Natural killer cell (primary cell): ENCODE measurements around the gene CLEC4F. TPM values are rescaled to one million over a fixed set of nuclear protein-coding genes. Genes with fewer than 3 reads are reported as not detected.
A peak's percentile ranks its signal among the peaks of the same experiment; 100 is the strongest.

Experiments used
- ATAC-seq, 3 donors: fragments of 150-1000 bp in 2 of 3; fragments of 200-7000 bp in 1 of 3; cut with Tn5 transposase; 1 replicate in 1 of 3; 2 replicates in 2 of 3; pipeline ENCODE4 v1.10.0; 2021; ENCODE audit warnings: mild to moderate bottlenecking in 2 of 3, moderate library complexity in 2 of 3
- DNase-seq, 2 donors: peaks; one replicate each; pipeline versions ENCODE4 v3.0.0 to v3.0.0-alpha.2; 2013 to 2021; ENCODE audit warnings: mixed read lengths in 1 of 2
- H3K27ac ChIP-seq: one replicate; pipeline ENCODE4 v1.5.1; 2013; ENCODE audit warnings: mild to moderate bottlenecking, low read length
- H3K27me3 ChIP-seq: one replicate; pipeline ENCODE4 v1.6.1; 2013; ENCODE audit warnings: low read length; ENCODE audit not compliant: control insufficient read depth, insufficient read depth
- H3K36me3 ChIP-seq: one replicate; pipeline ENCODE4 v1.6.1; 2013; ENCODE audit warnings: low read length; ENCODE audit not compliant: control insufficient read depth, insufficient read depth
- H3K4me1 ChIP-seq: one replicate; pipeline ENCODE4 v1.6.1; 2013; ENCODE audit warnings: low read length; ENCODE audit not compliant: control insufficient read depth, insufficient read depth
- H3K4me3 ChIP-seq: one replicate; pipeline ENCODE4 v1.5.1; 2013; ENCODE audit warnings: low read length
- H3K9me3 ChIP-seq: one replicate; pipeline ENCODE4 v1.6.1; 2013; ENCODE audit warnings: low read length; ENCODE audit not compliant: control insufficient read depth, insufficient read depth
- H3K27ac Mint-ChIP-seq, 2 donors: one replicate each; pipeline ENCODE4 v1.8.0; 2022; ENCODE audit warnings: mild to moderate bottlenecking in 2 of 2, mixed read lengths in 2 of 2, moderate library complexity in 1 of 2
- H3K27me3 Mint-ChIP-seq, 2 donors: one replicate each; pipeline ENCODE4 v1.8.0; 2022; ENCODE audit warnings: low read depth in 2 of 2, mixed read lengths in 2 of 2
- H3K36me3 Mint-ChIP-seq: one replicate; pipeline ENCODE4 v1.8.0; 2022; ENCODE audit warnings: mixed read lengths
- H3K4me1 Mint-ChIP-seq, 2 donors: one replicate each; pipeline ENCODE4 v1.8.0; 2022; ENCODE audit warnings: mixed read lengths in 2 of 2
- H3K4me3 Mint-ChIP-seq: one replicate; pipeline ENCODE4 v1.8.0; 2022; ENCODE audit warnings: mild to moderate bottlenecking, moderate library complexity, mixed read lengths
- H3K9me3 Mint-ChIP-seq, 2 donors: one replicate each; pipeline ENCODE4 v1.8.0; 2022; ENCODE audit warnings: mixed read lengths in 2 of 2
- WGBS: methylation state at CpG from one replicate; pipeline ENCODE4 v1.1.7; 2013; ENCODE audit warnings: missing lambda C conversion rate; ENCODE audit not compliant: insufficient coverage; 5-methylcytosine and 5-hydroxymethylcytosine counted together
- intact Hi-C: fragments of 100-400 bp; cut with micrococcal nuclease; formaldehyde crosslinking; loops from one replicate; pipeline ENCODE4 v1.14.2; 2022
- total RNA-seq, 4 donors: library from RNA; stranded (reverse); fragments of 120-200 nt in 1 of 4; gene quantifications; one replicate each; pipeline versions ENCODE4 v1.2.3 to v1.2.4, GENCODE V29; 2013 to 2022
- TF ChIP-seq, protein P1 (sequence below): fragments of 200-600 bp; IDR thresholded peaks from one replicate; pipeline ENCODE4 v1.8.0; 2022; ENCODE audit warnings: antibody characterized with exemption

CLEC4F gene
- total RNA-seq, 3 donors from 2014 or later (not counting 1 experiment from before 2014, with no cell fraction given): 0.33 to 1.4 (median 0.39) TPM

DNA sequence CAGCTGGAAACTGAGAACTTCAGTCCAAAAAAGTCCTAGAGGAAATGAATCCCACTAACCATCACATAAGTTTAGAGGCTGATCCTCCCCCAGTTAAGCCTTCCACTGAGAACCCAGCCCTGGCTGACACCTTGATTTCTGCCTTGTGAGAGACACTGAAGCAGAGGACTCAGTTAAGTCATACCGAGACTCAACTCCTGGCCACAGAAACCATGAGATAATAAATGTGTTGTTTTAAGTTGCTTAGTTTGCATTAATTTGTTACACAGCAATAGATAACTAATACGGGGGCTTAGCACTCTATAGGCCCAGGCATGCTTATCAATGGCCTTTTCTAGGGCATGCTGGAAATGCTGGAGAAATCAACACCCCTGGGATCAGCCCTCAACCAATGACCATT, 49.0 kb downstream of the CLEC4F start:
- no peaks in the 10 kb centered on the region for H3K9me3 ChIP-seq
- intact Hi-C loops: no loop called here
- no peaks in the 10 kb centered on the region for H3K36me3 Mint-ChIP-seq
- H3K9me3 Mint-ChIP-seq: no peaks in the 10 kb centered on the region
- peaks cover 13% of the 10 kb centered on the region for H3K4me1 ChIP-seq
- H3K4me3 ChIP-seq: no peak overlapping the region
- no peak overlapping the region for H3K27ac ChIP-seq
- H3K4me3 Mint-ChIP-seq: no peak overlapping the region
- peaks cover 24% of the 10 kb centered on the region for H3K27me3 ChIP-seq
- H3K27me3 Mint-ChIP-seq: peaks cover 67 to 75% of the 10 kb centered on the region in 2 donors
- WGBS: 76% methylated on average over 2 of the region's 2 CpGs
- H3K4me1 Mint-ChIP-seq: peaks cover 17 to 20% of the 10 kb centered on the region in 2 donors
- TF ChIP-seq, protein P1, sequence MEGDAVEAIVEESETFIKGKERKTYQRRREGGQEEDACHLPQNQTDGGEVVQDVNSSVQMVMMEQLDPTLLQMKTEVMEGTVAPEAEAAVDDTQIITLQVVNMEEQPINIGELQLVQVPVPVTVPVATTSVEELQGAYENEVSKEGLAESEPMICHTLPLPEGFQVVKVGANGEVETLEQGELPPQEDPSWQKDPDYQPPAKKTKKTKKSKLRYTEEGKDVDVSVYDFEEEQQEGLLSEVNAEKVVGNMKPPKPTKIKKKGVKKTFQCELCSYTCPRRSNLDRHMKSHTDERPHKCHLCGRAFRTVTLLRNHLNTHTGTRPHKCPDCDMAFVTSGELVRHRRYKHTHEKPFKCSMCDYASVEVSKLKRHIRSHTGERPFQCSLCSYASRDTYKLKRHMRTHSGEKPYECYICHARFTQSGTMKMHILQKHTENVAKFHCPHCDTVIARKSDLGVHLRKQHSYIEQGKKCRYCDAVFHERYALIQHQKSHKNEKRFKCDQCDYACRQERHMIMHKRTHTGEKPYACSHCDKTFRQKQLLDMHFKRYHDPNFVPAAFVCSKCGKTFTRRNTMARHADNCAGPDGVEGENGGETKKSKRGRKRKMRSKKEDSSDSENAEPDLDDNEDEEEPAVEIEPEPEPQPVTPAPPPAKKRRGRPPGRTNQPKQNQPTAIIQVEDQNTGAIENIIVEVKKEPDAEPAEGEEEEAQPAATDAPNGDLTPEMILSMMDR: no peak
- H3K27ac Mint-ChIP-seq: no peak overlapping the region
- no peak for ATAC-seq
- no peaks in the 10 kb centered on the region for H3K36me3 ChIP-seq
- no peak for DNase-seq

DNA sequence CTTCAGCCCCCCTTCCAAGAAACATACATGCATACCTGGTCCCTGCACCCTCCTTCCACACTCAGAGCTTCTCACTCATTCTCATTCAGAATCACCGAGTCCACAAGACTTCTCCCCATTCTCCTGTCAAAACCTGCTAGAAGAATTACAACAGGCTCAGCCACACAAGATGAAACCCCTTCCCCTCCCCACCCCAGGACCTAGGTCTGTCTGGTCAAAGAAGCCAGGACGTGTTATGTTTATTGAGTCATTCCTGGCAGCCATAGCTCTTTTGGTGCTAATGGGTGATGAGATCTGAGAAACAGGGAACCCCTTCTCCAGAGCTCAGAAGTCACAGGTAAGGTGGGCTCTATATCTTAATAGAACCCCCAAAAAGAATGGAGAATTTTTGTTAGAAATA, 50.9 kb downstream of the CLEC4F start:
- Histone ChIP-seq H3K27ac (no peak overlapping the region), H3K4me1 (peaks cover 14% of the 10 kb centered on the region), H3K9me3 (no peaks in the 10 kb centered on the region), H3K36me3 (no peaks in the 10 kb centered on the region), H3K4me3 (no peak overlapping the region), H3K27me3 (peaks cover 26% of the 10 kb centered on the region)
- H3K4me3 Mint-ChIP-seq: peak overlapping the region; percentile 84
- WGBS: 73% methylated on average over 2 of the region's 2 CpGs
- TF ChIP-seq, protein P1: no peak
- no peaks in the 10 kb centered on the region for H3K9me3 Mint-ChIP-seq
- intact Hi-C loops: no loop called here
- peaks cover 68% of the 10 kb centered on the region in 2 donors for H3K27me3 Mint-ChIP-seq
- H3K27ac Mint-ChIP-seq: no peak overlapping the region
- ATAC-seq (no peak), DNase-seq (no peak)
- peaks cover 19 to 22% of the 10 kb centered on the region in 2 donors for H3K4me1 Mint-ChIP-seq
- no peaks in the 10 kb centered on the region for H3K36me3 Mint-ChIP-seq

DNA sequence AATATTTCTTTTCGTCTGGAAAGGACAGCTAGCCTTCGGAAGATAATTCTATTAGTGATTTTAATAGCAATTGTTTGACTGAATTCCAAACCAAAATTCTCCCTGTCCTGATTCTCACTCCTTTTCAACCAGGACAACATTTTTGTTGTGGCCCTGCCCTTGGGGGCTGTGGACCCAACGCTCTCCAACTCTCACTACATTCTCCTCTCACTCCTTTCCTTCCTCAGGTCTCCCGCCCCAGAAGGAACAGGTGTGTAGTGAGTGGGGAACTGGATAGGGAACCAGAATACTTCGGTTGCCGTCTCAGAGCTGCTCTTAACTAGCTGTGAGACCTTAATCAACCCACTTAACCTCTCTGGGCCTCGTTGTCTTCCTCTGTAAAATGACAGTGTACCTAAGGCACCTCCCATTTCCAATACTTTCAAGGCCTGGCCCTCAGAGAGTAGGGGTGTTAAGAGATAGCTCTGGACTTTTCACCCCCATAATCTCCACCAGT, 51.8 kb downstream of the CLEC4F start:
- DNase-seq (no peak), ATAC-seq (no peak)
- Mint-ChIP-seq H3K27me3 (peaks cover 60 to 62% of the 10 kb centered on the region in 2 donors), H3K4me3 (peak overlapping the region; percentile 84), H3K9me3 (no peaks in the 10 kb centered on the region), H3K36me3 (no peaks in the 10 kb centered on the region), H3K4me1 (peaks cover 19 to 22% of the 10 kb centered on the region in 2 donors), H3K27ac (peak overlapping the region in 1 of 2 donors; percentile 9)
- Histone ChIP-seq H3K4me3 (no peak overlapping the region), H3K27me3 (peaks cover 26% of the 10 kb centered on the region), H3K27ac (no peak overlapping the region), H3K9me3 (no peaks in the 10 kb centered on the region), H3K4me1 (peaks cover 14% of the 10 kb centered on the region), H3K36me3 (no peaks in the 10 kb centered on the region)
- TF ChIP-seq, protein P1: no peak
- intact Hi-C loops: no loop called here
- 59% methylated on average over 4 of the region's 7 CpGs for WGBS
